ENCODE results near the gene JUND.
"Not testable (repeated sequence)": the region's sequence is repeated elsewhere in the genome, so short reads cannot be mapped to it uniquely, and the experiment has no call there.

JUND gene

GRCh38 chr19:18281082-18282020 is at the start of gene JUND:
Gene JUND (minus strand): TSS chr19:18281622. CDS start chr19:18281484, 138 bp downstream.
- DNase-seq (ENCODE audit: low spot score) = peak; percentile 98

- no peak for DNase-seq (ENCODE audit: low spot score)
Measured at GRCh38 chr19:18330868-18331267, 49.4 kb upstream of the JUND start.

DNA sequence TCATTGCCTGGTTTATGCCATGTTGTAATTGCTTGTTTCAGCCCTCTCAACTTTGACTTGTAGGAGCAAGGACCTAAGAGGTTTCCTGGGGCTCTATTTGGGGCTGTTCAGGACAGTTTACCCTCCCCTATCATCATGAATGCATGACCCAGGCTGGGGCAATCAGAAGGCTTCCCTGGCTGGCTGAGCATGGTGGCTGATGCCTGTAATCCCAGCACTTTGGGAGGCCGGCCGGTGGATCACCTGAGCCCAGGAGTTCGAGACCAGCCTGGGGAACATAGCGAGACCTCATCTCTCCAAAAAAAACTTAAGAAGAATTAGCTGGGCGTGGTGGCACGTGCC is 47.6 kb upstream of the JUND start:
- no peak for DNase-seq (ENCODE audit: low spot score)

DNA sequence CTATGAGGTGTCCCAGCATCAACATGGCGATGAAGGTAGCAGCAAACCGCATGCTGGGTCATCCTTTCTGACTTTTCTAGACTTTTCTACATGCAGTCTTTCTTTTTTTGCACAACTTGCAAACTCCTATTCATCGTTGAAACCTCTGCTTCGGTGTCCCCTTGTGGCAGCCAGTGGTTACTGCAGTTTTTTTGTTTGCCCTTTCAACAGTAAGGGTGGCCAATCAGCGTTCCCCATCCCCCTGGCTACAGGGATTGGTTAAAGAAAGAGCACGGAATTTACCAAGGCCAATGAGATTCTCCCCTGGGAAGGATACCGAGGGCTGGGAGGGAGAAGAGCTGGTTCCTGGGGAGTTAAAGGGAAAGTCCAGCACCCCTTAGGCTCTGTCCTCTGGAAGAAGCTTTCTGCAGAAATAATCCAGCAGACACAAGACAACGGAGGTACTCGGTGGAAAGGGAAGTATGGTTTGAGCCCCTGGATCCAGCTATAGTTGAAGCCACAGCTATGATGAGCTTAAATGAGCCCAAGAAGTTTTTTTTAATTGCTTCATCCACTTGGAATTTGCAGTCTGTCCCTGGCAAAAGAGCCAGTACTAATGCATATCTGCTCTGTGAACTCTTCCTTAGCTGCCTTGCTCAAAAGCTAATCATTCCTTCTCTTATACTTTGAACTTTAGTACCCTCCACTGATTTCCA is 47.1 kb upstream of the JUND start:
- DNase-seq (ENCODE audit: low spot score) = peak; percentile 97

DNA sequence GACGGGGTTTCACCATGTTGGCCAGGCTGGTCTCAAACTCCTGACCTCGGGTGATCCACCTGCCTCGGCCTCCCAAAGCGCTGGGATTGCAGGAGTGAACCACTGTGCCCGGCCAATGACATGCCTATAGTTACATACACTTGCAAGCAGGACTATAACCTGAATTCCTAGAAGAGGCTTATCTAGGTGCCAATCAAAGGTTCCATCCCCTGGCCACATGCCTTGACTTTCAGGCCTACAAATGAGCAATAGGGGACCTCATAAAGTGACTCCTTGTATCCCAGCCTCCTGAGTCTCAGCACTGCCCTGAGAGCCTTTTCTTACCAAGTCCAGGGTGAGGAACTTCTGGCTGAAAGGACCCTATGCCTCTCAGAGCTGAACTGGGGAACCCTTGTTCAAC is 45.4 kb upstream of the JUND start:
- no peak for DNase-seq (ENCODE audit: low spot score)

GRCh38 chr19:18324373-18324731 is 42.9 kb upstream of the JUND start:
- DNase-seq (ENCODE audit: low spot score) = not testable (repeated sequence)

DNA sequence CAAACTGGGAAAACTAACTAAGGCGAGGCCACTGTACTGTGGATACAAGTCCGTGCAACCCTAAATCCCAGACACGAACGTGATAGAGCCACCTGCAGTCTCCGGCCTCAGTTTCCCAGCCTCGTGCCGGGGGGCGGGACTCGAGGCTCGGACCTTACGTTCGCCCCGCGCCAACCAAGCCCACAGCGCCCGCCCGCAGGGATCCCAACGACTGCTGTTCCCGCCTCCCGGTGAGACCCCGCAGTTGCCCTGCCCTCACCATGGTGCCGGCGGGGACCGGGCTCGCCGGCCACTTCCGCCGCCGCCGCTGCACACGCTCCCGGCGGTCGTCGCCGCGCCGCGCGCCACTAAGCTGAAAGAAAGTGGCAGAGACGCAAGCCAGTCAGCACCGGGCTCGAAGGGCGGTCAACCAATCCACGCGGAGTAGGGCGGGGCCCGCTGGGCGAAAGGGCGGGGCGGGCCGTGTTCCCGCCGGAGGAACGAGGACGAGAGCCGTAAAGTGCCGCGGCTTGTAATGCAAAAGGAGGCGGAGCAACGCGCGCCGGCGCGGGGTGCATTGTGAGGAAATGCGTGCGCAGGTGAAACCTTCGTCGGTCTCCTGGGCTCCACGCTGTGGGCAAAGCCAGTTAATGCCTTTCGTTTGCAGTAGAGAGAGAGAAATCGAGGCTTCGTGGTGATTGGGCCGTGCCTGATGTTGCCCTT is 41.5 kb upstream of the JUND start, which contains the start of gene LSM4:
Gene LSM4, minus strand, starts transcription at position 318 of the 702 bp plus-strand sequence. Its CDS starts 56 bp downstream, at position 262.
- peak; percentile 96 for DNase-seq (ENCODE audit: low spot score)

GRCh38 chr19:18322318-18322758 is 40.9 kb upstream of the JUND start:
- no peak for DNase-seq (ENCODE audit: low spot score)

DNA sequence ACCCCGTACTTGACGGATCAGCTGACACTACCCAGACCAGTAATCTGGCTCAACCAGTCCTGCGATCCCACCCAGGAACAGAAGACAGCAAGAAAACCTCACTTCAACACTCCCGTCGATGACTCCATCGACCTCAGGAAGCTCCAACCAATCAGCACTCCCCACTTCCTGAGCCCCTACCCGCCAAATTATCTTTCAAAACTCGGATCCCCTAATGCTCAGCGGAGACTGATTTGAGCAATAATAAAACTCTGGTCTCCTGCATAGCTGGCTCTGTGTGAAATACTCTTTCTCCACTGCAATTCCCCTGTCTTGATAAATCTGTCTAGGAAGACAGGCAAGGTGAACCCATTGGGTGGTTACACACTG is 40.3 kb upstream of the JUND start:
- no peak for DNase-seq (ENCODE audit: low spot score)

- DNase-seq (ENCODE audit: low spot score) = no peak
Measured at GRCh38 chr19:18320865-18321733, 39.7 kb upstream of the JUND start.

DNA sequence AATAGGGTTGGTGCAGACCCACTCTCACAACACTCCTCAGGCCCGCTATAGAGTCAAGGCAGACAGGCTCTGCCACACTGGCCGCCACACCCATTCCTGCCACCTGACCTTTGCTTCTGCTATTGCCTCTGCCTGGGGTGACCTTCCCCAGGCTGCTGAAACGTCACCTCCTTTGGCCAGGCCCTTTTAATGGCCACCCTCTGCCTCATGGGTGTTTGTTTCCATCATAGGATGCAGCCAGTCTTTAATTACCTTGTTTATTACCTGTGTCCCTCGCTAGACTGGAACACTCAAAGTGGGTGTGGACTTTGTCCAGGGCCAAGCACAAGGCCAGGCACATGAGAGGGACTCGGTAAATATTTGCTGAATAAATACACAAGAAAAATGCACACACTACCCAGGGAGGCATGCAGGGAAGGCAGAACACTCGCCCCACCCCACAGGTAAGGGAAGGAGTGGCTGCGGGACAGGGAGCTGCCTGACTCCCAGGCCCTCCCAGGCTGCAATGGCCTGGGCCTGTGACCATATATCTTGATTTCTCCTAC is 38.2 kb upstream of the JUND start:
- no peak for DNase-seq (ENCODE audit: low spot score)

DNA sequence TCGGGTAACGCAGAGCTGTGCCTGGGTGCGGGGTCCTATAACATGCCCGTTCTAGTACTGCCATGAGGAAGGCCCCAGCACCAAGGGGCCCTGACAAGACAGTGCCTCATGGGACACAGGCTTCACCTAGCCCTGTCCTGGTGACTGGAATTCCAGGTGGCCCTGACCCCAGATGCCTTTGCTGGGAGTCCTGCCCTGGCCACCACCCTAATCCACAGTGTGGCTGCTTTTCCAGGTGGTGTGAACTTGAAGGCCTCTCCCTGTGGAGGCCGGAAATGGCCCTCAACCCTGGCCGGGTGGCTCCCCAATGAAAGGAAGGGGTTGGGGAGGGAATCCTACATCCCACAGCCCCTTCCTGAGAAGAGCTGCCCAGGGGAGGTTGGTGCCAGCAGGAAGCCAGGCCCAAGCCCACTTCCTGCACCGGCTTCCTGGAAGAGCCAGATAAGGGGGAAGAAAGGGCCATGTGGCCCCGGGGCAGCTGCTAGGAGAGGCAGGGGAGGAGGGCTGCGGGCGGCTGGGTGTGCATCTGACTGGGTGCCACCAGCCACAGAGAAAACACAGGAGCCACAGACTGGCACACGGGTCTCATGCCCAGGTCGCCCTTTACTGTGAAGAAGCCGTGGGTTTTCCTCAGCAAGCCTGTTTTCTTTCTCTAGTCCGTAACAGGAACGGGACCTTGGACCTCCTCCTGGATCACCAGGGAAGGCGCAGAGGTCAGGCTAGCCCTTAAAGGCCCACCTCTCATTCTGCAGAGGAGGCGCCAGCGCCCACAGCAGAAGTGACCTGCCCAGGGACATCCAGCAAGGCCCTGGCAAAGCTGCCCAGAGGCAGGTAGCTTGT is 36.8 kb upstream of the JUND start:
- DNase-seq (ENCODE audit: low spot score) = no peak

- no peak for DNase-seq (ENCODE audit: low spot score)
Measured at GRCh38 chr19:18313398-18313797, 32.0 kb upstream of the JUND start.

DNA sequence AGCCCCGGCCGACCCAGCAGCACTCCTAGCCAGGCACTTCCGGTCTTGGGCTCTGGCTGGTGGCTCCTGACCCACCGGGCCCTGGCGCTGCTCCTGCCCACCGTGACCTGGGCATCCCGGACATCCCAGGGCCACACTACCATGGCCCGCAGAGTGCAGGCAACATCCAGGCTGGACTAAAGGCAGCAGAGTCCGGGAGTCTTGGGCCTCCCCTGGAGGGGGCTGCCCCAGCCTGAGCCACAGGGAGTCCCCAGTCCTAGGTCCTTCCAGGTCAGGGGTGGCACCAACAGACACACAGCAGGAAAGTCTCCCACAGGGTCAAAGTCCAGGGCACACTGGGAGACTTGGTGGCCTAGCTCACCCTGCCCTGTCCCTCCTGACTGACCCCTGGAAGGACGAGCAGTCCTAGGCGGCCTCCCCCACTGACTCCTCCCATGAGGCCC is 30.7 kb upstream of the JUND start:
- DNase-seq (ENCODE audit: low spot score) = no peak

DNA sequence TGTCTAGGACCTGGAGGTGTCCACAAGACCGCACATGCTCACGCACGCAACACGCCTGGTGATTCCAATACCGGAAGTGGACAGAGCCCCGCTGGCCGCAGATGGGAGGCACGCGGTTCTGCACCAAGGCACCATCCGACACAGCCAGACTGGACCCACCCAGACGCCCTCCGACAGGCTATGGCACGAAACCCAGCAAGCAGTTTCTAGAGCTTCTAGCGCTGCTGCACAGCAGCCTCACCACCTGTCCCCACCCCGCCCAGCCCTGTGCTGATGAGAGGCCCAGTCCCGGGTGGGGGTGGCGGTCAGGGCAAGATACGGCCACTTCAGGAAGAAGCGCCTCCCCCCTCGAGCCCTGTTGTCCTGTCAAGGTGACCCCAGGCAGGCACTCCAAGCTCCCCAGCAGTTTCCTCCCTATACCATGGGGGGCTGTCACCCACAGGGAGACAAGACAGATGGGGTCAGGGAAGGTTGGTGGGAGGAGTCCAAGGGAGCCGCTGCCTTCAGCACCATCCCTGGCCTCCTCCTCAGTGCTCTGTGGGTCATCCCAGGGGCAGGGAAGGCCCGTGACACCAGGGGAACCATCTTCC is 30.2 kb upstream of the JUND start:
- DNase-seq (ENCODE audit: low spot score) = no peak

DNA sequence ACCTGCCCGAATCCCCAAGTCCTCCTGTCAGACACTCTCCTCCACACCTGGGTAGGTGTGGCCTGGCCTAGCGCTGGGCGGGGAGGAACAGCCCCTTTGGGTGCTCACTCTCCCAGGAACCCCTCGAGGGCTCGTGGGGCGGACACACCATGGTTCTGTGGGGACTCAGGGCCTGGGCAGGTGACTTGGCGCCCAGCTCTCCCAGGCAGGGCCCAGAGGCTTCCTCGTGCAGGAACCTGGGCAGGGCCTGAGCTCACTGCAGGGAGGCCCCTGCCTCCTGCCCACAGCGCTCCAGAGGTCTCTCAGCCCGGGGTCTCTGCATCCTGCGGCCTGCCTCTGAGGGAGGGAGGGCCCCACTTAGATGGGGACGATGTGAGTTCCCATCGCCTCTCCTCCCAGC is 29.5 kb upstream of the JUND start:
- DNase-seq (ENCODE audit: low spot score) = no peak

DNA sequence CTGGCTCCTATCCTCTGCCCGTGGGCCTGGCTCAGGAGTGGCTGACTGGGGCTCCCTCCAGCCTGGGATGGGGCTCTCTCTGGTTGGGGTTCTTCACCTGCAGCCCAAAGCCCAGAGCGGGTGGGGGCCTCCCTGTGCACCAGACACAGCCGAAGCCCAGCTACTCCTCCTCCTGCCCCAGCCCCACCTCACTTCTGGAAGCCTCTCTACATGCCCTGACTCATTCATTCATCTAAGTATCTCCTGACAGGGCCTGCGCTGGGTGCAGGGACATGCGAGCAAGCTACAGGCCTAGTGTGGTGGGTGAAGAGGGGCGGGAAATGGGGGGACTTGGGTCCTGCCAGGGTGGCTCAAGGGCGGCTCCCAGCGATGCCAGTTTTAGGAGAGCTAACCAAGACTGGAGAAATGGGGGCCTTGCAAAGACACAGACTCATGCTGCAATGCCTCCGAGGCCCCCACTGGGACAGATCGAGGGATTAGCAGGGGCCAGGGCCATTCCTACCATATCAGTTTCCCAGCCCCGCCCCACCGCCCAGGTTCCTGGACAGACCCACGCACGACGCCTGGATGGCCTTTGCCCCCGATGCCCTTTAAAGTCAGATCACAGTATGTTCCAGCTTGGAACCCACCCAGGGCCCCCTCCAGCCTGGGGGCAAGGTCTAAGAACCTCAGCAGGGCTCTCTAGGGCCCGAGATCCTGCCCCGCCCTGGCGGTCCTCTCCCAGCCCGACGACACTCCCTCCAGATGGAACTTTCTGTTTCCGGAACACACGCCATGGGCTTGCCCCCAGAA is 28.9 kb upstream of the JUND start:
- DNase-seq (ENCODE audit: low spot score) = no peak

GRCh38 chr19:18309525-18310064 is 28.2 kb upstream of the JUND start:
- no peak for DNase-seq (ENCODE audit: low spot score)

GRCh38 chr19:18308948-18309325 is 27.5 kb upstream of the JUND start:
- no peak for DNase-seq (ENCODE audit: low spot score)

Data from putamen (tissue), 1 donor.